GM19043 (cell line): Measurements from ENCODE around the gene ATP9B.

ENCODE experiments used
- ATAC-seq: cut with Tn5 transposase; IDR thresholded peaks from one replicate; pipeline ENCODE4 v1.9.1; 2021; ENCODE audit warnings: low read depth; ENCODE audit not compliant: unreplicated experiment

Gene ATP9B, protein sequence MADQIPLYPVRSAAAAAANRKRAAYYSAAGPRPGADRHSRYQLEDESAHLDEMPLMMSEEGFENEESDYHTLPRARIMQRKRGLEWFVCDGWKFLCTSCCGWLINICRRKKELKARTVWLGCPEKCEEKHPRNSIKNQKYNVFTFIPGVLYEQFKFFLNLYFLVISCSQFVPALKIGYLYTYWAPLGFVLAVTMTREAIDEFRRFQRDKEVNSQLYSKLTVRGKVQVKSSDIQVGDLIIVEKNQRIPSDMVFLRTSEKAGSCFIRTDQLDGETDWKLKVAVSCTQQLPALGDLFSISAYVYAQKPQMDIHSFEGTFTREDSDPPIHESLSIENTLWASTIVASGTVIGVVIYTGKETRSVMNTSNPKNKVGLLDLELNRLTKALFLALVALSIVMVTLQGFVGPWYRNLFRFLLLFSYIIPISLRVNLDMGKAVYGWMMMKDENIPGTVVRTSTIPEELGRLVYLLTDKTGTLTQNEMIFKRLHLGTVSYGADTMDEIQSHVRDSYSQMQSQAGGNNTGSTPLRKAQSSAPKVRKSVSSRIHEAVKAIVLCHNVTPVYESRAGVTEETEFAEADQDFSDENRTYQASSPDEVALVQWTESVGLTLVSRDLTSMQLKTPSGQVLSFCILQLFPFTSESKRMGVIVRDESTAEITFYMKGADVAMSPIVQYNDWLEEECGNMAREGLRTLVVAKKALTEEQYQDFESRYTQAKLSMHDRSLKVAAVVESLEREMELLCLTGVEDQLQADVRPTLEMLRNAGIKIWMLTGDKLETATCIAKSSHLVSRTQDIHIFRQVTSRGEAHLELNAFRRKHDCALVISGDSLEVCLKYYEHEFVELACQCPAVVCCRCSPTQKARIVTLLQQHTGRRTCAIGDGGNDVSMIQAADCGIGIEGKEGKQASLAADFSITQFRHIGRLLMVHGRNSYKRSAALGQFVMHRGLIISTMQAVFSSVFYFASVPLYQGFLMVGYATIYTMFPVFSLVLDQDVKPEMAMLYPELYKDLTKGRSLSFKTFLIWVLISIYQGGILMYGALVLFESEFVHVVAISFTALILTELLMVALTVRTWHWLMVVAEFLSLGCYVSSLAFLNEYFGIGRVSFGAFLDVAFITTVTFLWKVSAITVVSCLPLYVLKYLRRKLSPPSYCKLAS

DNA sequence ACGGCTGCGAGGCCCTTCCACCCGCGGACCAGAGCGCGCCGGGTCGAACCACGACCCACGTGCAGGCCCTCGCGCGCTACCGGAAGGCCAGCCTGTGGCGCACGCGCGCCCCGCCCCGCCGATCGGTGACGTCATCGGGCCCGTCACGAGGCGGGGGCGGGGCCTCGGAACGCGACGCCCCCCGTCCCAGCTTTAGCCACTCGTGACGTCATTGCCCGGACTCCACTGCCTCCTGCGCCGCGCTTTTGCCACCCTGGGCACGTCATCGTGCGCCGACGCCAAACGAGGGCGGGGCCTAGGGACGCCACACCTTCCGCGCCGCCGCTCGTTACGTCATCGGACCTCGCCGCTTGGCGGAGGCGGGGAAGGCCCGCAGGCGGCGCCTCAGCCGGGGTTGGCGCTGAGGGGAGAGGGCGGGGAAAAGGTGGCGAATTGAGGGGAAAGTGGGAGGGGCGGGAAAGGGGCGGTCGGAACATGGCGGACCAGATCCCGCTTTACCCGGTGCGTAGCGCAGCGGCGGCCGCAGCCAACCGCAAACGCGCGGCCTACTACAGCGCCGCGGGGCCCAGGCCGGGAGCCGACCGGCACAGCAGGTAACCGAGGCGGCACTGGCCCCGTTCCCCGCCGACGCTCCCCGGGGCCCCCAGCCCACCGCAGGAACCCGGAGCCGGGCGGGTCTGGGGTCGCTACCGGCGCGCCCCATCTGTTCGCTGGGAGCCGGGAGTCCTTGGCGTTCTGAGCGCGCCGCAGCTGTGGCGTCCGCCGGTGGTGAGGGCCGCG is at the start of gene ATP9B:
TSS of gene ATP9B (plus strand) at position 458 of the 780 bp plus-strand sequence. CDS start at position 475, 17 bp downstream.
- ATAC-seq = peak; percentile 83

DNA sequence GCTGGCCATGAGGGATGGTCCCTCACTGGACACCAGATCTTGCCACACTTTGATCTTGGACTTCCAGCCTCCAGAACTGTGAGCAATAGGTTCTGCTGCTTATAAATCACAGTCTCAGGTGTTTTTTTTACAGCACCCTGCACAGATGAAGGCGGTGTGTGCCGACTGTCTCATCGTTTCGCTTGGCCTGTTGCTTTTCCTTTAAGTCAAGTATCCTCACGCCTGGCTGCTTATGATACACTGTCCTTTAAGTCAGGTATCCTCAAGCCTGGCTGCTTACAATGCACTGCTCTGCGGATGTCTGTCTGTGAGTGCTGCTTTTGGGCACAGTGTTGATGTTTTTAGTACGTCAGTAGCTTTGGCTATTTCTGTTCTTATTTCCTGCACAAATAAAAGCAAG is 49.3 kb upstream of the ATP9B start:
- ATAC-seq = no peak

DNA sequence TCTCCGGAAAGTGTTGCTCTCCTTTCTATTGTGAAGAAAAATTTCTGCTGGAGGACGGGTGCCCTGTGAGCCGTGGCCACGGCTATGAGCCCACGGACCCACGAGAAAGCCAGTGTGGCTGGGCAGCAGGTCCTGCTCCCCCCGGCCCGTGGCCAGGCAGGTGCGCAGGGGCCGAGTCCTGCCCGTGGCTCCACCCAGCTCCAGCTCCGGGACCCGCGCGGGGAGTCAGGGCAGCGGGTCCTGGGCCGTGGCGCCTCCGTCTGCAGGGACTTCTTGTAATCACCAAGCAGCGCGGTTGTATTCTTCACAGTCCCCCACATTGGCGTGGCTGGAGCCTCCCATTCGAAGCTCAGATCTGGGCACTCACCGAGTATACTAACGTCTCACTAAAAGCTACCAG is 46.6 kb upstream of the ATP9B start:
- no peak for ATAC-seq

DNA sequence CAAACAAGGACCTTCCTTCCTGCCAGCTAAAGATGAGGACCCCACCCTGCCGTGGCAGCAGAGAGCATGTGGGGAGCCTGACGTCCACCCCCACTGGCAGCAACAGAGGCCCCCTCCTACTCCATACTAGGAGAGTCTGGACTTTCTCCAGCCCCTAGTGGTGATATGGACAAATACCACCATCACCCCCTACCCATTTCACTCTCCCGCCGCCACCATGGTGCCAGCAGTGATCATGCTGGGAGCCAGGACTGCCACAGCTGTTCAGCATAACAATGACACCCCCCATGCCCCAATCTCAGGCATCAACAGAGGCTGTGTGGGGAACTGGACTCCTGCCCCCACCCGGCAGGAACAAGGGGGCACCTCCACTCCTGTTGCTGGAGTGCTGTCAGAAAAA is 42.7 kb upstream of the ATP9B start:
- no peak for ATAC-seq

DNA sequence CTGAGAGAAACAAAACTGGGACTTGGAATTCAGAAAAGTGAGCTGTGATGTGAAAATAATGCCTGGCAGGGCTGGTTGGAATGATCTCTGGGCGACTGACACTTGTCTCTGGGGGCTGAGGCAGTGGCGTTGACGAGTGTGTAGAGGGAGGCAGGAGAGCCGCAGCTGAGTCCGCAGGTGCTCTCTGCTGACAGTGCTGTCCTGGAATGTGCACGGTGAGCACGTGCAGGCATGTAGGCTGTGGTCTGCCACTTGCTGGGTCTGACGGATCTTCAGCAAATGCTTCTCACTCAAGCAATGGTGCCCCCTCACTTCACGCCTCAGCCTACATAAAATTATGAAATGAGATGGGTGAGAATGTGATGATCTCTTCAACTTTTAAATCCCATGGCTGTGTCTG is 38.5 kb upstream of the ATP9B start:
- ATAC-seq = no peak

DNA sequence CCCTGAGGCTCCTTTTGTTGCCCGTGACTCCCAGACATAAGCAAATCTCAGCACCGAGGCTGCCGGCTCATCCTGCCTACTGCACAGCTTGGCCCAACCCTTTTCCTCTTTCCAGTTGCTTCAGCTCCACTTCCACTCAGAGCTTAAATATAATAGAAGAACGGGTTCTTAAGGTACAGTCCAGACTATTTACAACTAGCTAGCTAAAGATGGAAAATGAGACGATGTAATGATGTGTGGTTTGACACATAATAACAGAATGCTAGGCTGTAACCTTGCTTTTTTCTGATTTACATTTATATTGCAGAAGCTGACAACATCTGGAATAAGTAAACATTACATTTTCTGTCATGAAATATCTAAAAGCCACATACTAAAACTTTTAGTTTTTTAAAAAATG is 26.9 kb upstream of the ATP9B start:
- no peak for ATAC-seq

DNA sequence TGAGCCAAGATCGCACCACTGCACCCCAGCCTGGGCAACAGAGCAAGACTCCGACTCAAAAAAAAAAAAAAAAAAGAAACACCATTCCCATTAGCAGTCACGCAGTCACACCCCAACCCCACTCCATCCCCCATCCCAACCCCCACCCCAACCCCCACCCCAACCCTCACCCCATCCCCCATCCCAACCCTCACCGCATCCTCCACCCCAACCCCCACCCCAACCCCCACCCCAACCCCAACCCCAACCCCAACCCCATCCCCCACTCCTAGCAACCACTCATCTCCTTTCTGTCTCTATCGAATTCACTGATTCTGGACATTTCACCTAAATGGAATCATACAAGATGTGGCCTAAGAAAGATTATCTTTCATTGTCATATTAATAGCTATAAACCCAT is 25.9 kb upstream of the ATP9B start:
- no peak for ATAC-seq

DNA sequence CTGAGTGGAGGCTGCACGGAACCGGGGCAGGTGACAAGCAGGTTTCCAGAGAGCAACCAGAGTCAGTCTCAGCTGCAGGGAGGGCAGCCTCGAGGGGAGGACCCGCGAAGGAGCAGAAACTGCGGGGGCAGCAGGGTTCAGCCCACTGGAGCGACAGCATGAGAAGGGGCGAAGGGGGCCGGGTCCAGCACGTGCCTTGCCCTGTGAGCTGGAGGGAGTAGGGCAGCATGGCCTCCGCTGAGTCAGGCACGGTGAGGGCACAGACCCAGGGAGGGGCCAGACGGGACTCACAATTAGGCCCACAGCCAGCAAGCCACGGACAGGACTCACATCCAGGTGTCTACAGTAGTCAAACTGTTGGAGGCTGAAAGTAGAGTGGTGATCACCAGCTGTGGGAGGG is 22.7 kb upstream of the ATP9B start:
- no peak for ATAC-seq

DNA sequence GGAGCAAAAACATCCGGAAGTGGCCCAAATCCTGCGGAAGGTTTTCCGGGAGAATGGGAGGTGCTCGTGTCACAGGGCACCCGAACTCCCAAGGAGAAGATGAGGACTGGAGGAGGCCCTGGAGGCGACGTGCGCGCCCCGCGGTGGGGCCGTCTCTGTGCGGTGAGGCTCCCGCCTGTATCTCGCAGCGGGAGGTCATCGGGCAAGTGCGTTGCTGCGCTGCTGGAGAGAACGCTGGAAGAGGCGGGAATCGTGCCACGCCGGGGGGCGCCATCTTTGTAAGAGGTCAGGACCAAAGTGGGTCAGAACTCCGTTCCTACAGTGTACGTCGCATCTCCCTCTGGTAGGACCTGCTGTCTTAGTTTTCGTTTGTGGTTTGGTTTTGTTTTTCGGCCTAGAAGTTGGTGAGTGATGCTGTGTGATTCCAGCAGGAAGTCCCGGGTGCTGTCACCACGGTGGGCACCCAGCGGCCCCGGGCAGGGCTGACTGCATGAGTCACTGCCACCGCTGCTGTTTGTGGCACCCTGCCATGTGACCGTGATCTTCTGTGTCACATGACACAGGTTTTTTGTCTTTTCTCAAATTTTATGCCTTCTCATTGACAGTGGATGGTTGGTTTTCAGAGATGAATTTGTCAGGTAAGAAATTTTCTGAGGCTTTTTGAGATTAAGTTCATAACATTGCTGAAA is 21.5 kb upstream of the ATP9B start:
- ATAC-seq = no peak

DNA sequence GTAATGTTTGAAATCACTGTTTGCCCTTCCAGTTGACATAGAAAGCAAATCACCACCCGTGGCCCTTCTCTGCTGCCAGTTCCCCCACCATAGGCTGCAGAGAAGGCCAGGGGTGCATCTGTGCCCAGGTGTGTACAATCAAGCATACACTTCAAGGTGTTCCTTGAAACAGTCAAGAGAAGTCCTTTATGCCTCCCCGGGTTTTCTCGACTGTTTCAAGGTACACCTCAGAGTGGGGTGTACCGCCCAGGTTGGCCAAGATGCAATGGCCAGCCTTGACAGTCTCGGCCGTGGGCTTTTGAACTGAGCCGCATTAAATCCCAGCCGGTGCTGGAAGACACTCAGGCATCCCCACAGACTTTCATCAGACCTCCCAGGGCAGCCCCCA is 21.0 kb upstream of the ATP9B start:
- ATAC-seq = no peak

DNA sequence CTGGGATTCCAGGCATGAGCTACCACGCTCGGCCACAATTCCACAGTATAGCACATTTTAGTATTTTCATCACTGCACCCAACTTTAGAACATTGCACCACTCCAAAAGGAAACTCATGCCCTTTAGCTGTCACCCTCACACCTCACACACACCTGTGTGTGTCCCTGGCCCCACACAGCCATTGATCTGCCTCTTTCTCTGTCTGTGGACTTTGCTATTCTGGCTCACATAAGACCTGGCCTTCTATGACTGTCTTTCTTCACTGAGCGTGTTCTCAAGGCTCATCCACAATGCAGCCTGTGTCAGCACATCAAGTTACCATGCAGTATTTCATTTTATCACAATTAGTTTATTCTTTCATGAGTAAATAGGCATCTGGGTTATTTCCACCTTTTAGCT is 19.7 kb upstream of the ATP9B start:
- ATAC-seq = no peak

DNA sequence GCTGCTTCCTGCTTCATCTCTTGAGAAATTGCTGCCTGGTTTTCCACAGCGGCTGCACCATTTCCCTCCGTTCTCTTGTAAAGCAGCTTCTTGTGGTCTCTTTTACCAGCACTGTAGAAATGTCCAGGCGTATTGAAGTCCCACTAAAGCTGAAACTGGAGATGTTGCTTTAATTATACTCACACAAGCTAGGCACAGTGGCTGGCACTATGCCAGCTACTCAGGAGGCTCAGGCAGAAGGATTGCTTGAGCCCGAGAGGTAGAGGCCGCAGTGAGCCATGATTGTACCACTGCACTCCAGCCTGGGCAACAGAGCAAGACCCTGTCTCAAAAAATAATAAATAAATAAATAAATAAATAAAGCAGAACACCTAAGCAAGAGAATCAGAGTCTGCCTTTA is 19.2 kb upstream of the ATP9B start:
- ATAC-seq = no peak

DNA sequence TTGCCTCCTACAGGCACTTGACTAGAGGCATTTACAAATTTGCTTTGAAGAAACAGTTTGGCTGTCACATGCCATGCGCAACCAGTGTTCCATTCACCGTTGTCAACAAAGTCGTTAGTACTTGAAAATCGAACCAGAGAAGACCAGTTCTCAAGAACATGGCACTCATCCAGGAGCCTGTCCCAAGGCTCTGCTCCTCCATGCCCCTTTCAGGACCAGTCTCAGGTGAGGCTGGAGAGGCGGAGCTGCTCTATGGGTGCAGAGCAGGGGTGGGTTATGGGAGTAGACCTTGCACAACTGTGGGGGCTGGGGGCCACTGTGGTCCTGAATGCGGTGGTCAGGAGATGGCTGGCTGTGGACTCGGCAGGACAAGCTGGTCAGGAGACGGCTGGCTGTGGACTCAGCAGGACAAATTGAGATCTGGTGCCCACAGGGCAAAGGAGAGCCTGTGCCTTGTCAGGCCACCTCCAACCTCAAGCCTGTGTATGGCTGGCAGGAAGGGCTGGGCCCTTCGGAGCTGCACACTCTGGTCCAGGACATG is 12.3 kb upstream of the ATP9B start:
- ATAC-seq = no peak

DNA sequence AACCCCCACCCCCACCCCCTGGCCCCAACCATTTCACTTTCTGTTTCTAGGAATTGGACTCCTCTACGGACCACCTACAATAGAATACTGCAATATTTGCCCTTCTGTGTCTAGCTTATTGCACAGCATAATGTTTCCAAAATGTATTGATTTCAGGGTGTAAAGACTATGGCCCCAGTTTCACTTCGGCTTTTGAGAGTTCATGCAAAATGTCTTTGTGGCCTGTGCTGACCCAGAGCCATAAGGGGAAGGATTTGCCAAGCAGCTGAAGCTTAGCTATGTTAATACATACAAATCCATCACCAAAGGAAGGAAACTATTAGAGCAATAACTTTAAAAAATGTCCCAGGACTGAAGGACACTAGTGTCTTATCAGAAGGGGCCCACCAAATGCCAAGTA is 11.2 kb upstream of the ATP9B start:
- ATAC-seq = peak; percentile 73

DNA sequence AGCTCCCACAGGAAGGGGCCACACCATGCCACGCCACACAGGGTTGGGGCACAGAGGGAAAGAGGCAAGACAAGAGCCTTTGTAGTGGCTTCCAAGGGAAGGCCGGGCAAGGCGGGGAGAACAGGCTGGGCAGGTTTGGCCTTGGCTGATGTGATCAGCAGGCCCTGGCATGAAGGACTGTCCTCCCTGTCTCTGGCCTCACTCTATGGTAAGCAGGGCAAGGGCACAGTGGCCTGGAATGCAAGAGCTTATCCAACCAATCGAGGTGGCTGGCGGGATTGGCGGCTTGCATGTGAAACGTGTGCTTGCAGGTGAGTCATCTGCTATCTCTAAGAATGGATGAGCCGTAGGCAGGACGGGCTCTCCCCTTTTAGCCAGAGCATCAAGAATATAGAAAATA is 6.4 kb upstream of the ATP9B start:
- ATAC-seq = no peak

DNA sequence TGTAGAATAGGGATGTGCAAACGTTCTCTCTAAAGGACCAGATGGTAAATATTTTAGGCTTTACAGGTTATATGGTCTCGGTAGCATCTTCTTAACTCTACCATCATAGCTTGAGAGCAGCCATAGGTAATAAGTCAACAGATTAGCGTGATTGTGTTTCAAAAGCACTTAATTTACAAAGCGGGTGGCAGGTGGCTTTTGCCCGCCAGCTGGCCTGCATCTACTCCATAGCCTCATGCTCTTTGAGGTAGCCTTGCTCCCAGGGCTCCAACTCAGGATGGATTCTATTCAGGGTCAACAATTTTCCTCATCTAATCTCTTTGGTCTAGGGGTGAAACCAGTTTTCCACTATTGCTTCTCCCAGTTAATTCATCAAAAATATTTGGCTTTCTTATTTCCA is 5.0 kb upstream of the ATP9B start:
- ATAC-seq = no peak

DNA sequence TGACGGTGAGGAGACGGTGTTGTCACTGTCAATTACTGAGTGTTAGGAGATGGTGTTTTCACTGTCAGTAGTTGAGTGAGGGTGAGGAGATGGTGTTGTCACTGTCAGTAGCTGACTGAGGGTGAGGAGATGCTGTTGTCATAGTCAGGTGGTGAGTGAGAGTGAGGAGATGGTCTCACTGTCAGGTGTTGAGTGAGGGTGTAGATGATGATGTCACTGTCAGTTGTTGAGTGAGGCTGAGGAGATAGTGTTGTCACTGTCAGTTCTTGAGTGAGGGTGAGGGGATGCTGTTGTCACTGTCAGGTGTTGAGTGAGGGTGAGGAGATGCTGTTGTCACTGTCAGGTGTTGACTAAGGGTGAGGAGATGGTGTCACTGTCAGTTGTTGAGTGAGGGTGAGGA is 3.4 kb upstream of the ATP9B start:
- ATAC-seq = no peak

DNA sequence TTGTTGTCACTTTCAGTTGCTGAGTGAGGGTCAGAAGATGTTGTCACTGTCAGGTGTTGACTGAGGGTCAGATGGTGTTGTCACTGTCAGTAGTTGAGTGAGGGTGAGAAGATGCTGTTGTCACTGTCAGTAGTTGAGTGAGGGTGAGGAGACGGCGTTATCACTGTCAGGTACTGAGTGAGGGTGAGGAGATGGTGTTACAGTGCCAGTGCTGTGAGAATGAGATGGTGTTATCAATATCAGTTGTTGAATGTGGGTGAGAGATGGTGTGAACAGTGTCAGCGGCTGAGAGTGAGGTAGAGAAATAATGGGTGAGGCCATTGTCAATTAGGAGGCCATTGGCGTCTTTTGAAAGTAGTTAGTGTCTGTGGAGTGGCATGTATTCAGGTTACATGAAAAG is 1.6 kb upstream of the ATP9B start:
- ATAC-seq = no peak

DNA sequence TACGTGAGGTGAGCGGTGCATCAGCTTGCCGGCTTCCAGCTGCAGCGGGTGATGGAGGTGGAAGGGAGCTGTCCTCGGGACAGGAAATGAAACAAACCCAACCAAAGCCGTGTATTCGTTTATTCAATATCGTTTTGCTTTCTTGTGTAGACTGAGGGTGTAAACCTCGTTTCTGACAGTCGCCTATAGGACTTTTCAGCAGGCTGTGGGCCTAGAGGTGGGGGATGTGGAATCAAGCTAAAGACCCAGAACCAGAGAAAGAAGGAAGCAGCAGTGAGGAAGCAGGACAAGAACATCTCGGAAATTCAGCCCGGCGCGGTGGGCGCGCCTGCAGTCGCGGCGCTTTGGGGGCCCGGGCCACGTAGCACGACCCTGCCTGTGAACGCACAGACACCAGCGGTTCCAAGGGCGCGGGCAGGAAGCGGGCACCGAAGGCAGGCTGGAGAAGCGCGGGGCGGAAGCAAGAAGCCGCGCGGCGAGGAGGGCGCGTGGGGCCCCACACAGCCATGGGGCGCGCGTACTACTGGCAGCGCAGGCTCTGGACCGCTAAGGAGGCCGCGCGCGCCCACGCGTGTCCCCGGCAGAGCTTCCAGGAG is 755 bp upstream of the ATP9B start:
- ATAC-seq = peak; percentile 23
